C4-2B (cell line): ENCODE results near the gene FLG2.

Source experiments
- CTCF ChIP-seq: fragments of 450-650 bp; conservative IDR thresholded peaks from 2 replicates; pipeline ENCODE4 v1.5.1; 2017; ENCODE audit warnings: mild to moderate bottlenecking
- ZFX ChIP-seq: fragments of 450-650 bp; IDR thresholded peaks from 2 replicates; pipeline ENCODE4 v1.6.1; 2017

DNA sequence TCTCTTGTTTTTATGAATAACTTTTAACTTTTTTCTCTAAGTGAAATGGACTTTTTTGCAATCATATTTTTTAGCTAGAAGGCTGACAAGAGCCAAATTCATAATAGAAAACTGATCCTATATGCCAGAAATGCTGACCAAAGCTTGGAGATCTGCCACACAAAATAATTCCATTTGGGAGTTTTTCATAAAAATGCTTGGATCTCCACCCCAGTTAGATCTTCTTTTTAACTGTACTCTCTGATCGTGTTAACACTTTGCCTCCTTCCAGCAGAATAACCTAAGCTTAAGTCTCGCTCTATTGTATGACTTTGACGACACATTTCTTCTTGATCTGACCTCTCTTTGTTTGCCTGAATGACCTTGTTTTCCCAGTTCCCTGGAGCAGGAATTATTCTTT, 16.8 kb downstream of the FLG2 start:
- no peak for TF ChIP-seq CTCF
- TF ChIP-seq ZFX, result no peak
